ENCODE data around the gene ST3GAL5.
"Not testable (repeated sequence)": the region's sequence is repeated elsewhere in the genome, so short reads cannot be mapped to it uniquely, and the experiment has no call there.

Gene ST3GAL5

GRCh38 chr2:85829394-85829793 is 59.4 kb downstream of the ST3GAL5 start:
- FAIRE-seq = not testable (repeated sequence)

GRCh38 chr2:85828725-85829124 is 60.1 kb downstream of the ST3GAL5 start:
- no peak for FAIRE-seq

DNA sequence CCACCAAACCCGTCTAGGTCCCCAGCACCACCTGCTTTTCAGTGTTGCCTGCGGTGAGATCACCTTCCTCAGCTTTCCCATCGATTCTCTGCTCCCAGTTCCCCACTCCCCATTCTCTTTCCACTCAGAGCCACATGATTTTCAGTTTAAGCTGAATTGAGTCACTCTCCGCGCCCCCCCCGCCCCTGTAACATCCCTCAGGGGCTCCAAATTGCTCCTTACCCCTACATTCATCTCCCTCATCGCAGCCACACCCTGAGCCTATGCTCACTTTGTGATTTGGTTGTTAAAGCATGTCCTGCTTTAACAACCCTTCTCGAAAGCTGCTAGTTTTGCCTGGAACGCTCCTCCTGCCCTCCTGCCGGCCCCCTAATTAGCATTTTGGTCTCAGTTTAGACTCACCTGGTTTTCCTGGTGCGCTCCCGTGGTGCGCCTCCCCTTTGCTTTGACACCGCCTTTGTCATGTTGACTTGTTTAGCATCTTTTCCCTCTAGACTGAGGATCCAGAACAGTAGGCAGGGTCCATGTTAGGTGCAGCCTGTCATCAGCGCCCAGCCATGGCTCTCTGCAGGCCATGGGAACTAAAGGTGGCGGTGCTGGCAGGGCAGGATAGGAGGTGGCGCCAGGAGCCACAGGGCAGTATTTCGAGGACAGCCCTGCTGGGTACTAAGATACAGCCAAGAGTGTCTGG is 60.8 kb downstream of the ST3GAL5 start:
- FAIRE-seq = no peak

- FAIRE-seq = no peak
Observed at GRCh38 chr2:85826990-85827878, 61.6 kb downstream of the ST3GAL5 start.

DNA sequence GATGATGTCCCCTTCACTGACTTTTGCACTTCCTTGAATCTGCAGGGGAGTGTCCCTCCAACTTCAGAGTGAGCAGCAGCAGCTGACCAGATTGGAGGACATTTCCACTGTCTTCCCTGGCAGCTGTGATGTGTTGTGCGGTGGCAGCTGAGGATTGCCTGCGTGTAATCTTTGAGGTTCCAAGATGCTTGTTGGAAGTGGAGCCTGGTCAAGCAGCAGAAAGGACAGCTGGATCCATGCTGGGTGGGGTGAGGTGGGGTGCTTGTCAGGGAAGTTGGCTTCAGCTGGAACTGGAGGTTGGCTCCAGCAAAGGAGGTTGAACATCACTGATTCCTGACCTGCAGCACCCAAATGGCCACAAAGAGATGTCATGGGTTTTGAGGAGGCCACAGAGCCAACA is 64.8 kb downstream of the ST3GAL5 start:
- FAIRE-seq = no peak

GRCh38 chr2:85822766-85823165 is 66.0 kb downstream of the ST3GAL5 start:
- no peak for FAIRE-seq

- no peak for FAIRE-seq
Observed at GRCh38 chr2:85819811-85820510, 68.8 kb downstream of the ST3GAL5 start.

- FAIRE-seq = no peak
Observed at GRCh38 chr2:85814802-85815550, 73.8 kb downstream of the ST3GAL5 start.

- no peak for FAIRE-seq
Observed at GRCh38 chr2:85813982-85814801, 74.6 kb downstream of the ST3GAL5 start.

GRCh38 chr2:85813211-85813981 is 75.4 kb downstream of the ST3GAL5 start:
- FAIRE-seq = no peak

GRCh38 chr2:85812094-85812735 is 76.6 kb downstream of the ST3GAL5 start:
- FAIRE-seq = no peak

GRCh38 chr2:85811180-85812093 is 77.4 kb downstream of the ST3GAL5 start:
- no peak for FAIRE-seq

- no peak for FAIRE-seq
Observed at GRCh38 chr2:85810371-85811179, 78.2 kb downstream of the ST3GAL5 start.

DNA sequence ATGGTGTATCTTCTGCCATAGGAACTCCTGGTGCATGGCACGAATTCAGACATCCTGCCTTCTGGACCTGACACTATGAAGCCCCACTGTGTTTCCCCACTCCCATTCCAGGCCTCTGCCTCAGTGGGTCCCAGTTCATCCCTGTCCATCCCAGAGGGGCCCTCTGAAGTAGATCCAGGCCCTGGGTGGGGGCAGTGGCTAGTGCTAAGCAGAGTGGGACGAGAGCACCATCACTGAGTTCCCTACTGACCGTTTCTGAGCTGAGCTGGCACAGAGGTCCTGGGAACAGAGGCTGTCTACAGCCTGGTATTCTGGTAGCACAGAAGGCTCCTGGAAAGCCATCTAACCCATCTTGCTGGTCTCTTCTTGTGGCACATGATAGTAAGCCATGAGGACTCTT is 81.0 kb downstream of the ST3GAL5 start:
- FAIRE-seq = no peak

GRCh38 chr2:85806358-85807118 is 82.3 kb downstream of the ST3GAL5 start:
- no peak for FAIRE-seq

DNA sequence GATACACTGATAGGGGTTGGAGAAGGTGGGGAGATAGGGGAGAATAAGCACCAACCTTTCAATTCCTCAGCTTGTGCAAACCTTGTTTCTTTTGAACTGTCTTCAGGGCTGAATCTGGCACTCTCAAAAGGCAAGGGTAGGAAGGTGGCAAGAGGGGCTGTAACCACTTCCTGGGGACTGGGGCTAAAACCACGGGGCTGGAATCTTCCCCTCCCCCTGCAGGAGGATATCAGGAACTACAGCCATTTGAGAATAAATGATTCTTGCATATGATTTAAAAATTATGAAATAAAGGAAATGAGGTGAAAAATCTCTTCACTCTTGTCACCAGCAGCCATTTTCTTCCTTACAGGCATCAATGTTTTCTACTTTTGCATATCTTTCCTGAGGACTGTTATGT is 84.2 kb downstream of the ST3GAL5 start:
- no peak for FAIRE-seq

DNA sequence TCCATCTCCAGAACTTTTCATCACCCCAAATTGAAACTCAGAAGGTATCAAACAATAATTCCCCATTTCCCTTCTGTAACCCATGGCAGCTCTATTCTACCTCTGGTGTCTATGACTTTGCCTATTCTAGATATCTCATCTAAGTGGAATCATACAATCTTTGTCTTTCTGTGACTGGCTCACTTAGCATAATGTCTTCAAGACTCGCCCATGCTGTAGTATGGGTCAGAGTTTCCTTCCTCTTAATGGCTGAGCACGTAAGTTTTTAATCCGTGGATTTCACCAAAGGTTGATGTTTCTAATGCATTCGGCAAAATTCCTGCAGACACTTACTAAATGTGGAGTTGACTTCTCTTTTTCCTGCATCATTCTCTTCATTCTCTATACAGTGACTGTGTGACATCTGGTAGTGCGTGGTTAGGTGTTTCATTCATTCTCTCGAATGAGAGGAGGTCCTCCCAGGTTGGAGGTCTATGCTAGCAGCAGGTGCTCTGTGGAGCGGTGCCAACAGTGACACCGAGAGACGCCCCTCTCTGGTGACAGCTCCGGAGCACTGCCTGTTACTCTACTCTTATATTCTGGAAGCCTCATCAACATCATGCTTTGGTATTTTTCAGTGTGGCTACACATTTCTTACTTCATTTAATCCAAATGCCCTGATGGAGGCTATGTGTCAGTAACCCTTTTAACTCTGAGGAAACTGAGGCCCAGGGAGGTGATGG is 84.9 kb downstream of the ST3GAL5 start:
- FAIRE-seq = no peak
